GM10266 (cell line): ENCODE measurements around the gene PERCC1.
"Not testable (repeated sequence)": the region's sequence is repeated elsewhere in the genome, so short reads cannot be mapped to it uniquely, and the experiment has no call there.

Experiments
- DNase-seq: peaks from one replicate; pipeline ENCODE4 v3.0.0; 2012; ENCODE audit errors: extremely low spot score
- CTCF ChIP-seq: IDR thresholded peaks from 2 replicates; pipeline ENCODE4 v1.5.1; 2012; ENCODE audit warnings: mild to moderate bottlenecking, low read depth; ENCODE audit not compliant: control insufficient read depth, insufficient read depth; ENCODE audit errors: missing control alignments

PERCC1 gene

GRCh38 chr16:1464894-1465566 lies 34.2 kb downstream of the PERCC1 start:
- TF ChIP-seq CTCF = no peak
- DNase-seq = no peak

- DNase-seq = no peak
- no peak for TF ChIP-seq CTCF
Observed at GRCh38 chr16:1465567-1465915, 34.7 kb downstream of the PERCC1 start.

- DNase-seq = no peak
- TF ChIP-seq CTCF = no peak
Observed at GRCh38 chr16:1466054-1466453, 35.2 kb downstream of the PERCC1 start.

GRCh38 chr16:1466968-1467521 lies 36.2 kb downstream of the PERCC1 start:
- no peak for TF ChIP-seq CTCF
- DNase-seq = no peak

- no peak for TF ChIP-seq CTCF
- DNase-seq = no peak
Observed at GRCh38 chr16:1468426-1468810, 37.5 kb downstream of the PERCC1 start.

GRCh38 chr16:1469141-1469540 lies 38.3 kb downstream of the PERCC1 start:
- not testable (repeated sequence) for DNase-seq

- DNase-seq = no peak
- no peak for TF ChIP-seq CTCF
Observed at GRCh38 chr16:1469693-1470201, 38.9 kb downstream of the PERCC1 start.

- DNase-seq = no peak
- TF ChIP-seq CTCF = no peak
Observed at GRCh38 chr16:1470481-1471251, 39.8 kb downstream of the PERCC1 start.
